Activated CD4-positive, alpha-beta T cell treated with anti-CD3 and anti-CD28 coated beads, Interleukin-2, amount 50 U/mL, for 48 hours (primary cell): Measurements from ENCODE around the gene ATP5MC3.
"Not testable (repeated sequence)": the region's sequence is repeated elsewhere in the genome, so short reads cannot be mapped to it uniquely, and the experiment has no call there.

Experiments used
- DNase-seq, 2 experiments: peaks; one replicate each; pipeline ENCODE4 v3.0.0-alpha.2; 2020

ATP5MC3 gene

DNA sequence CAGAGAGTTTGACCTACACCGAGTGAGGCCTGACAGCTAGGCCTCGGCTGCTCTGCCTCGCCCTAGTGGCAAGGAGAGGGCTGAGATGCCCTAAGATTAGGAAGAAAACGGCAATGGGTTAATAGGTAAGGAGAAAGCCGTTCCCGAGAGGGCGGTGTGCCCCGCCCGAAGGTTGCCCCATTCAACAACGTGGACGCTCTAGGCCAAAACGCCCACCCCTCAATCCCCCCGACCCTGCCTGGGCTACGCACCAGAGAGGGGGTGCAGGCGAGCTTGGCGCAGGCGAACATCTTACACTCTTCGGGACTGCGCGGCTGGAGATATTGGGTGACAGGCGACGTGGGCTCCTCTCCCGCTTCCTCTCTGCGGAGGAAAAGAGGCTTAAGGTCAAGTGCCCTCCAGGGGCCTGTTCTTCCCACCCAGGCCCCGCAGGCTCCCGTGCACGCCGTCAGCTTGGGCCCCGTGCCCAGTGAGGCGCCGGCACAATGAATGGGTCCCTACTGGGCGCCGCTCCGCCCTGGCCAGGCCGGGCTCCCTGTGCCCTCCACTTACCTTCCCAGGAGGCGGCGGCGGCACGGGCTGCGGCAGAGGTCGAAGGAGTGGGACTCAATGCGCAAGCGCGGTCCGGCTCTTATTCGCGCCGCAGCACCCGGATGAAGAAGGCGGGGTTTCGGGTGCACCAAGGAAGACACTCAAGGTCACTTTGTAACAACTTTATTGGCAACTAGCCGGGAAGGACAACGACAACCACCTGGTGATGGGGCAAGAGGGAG is at the start of gene ATP5MC3:
ATP5MC3 (minus strand) TSS at position 607 of the 773 bp plus-strand sequence; CDS start at position 290, 317 bp downstream.
- peak; percentile 91 to 93 for DNase-seq

DNA sequence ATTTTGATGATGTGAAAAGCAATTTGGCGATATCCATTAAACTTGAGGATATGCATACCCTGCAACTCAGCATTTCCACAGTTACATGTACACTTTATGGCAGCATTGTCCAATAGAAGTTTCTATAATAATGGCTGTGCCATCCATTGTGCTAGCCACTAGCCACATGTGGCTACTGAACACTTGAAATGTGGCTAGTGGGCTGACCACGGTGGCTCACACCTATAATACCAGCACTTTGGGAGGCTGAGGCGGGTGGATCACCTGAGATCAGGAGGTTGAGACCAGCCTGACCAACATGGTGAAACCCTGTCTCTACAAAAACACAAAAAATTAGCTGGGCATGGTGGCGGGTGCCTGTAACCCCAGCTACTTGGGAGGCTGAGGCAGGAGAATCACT is 47.1 kb upstream of the ATP5MC3 start:
- not testable (repeated sequence) for DNase-seq

DNA sequence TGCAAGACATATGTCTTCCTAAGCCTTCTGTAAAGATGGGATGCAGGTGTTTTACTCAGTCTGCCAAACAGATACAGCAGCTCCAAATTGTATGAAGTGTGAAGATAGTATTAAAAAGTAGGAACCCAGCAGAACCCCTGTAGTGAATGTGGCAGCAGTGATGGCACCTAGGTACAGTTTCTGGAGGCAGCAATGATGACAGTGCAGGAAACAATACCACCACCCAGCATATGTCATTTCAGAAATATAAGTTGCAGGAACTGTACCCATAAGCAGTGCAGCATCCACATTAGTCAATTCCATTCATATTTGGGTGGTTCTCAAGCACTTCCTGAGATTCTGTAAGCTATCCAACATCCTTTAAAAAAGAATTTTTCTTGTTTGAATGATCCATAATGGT is 46.7 kb upstream of the ATP5MC3 start:
- no peak for DNase-seq

GRCh38 chr2:175227393-175227792 is 45.9 kb upstream of the ATP5MC3 start:
- no peak for DNase-seq

DNA sequence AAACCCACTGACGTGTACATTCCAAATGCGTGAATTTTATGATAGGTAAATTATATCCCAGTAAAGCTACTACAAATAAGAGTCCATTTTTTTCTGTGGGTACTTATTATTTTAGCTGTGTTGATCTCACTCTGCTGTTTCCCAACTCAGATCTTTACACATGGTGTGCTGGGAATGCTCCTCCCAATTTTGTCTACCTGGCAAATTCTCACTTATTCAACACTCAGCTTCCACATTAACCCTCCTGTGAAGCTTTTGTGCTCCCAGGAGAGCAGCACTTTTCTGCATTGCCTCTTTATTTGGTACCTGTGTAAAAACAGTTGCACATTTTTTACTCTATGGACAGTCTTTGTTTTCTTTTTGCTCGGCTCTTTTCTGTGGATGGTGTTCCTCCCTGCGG is 38.6 kb upstream of the ATP5MC3 start:
- no peak for DNase-seq

DNA sequence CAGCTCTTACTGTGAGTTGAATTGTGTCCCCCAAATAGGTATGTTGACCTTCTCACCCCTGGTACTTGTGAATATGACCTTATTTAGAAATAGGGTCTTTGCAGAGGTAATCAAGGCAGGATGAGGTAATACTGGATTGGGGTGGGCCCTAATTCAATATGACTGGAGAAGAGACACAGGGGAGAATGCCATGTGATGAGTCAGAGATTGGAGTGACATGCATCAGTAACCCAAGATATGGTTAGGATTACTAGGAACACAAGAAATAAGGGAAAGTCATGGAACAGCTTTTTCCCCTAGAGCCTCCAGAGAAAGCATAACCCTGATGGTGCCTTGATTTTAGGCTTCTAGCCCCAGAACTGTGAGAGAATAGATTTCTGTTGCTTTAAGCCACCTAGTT is 37.0 kb upstream of the ATP5MC3 start:
- DNase-seq = no peak

- no peak for DNase-seq
These were observed 26.4 kb upstream of the ATP5MC3 start for GRCh38 chr2:175207741-175208438.

DNA sequence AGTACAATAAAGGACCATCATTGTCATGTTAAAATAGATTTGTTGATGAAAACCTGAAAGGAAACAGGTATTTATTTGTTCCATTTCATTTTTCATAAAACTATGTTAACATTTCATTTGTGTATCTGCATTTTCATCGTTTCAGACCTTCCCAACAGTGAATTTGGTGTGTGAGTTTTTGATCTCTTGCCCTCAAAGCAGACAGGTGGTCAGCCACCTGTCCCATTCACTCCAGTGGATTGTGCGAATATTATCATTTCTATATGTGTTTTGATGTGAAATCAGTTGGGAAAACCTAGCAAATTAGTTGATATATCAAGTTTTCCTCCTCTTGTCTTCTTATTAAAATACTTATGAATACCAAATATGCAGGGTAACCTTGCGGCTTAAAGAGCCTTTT is 25.4 kb upstream of the ATP5MC3 start:
- no peak for DNase-seq

DNA sequence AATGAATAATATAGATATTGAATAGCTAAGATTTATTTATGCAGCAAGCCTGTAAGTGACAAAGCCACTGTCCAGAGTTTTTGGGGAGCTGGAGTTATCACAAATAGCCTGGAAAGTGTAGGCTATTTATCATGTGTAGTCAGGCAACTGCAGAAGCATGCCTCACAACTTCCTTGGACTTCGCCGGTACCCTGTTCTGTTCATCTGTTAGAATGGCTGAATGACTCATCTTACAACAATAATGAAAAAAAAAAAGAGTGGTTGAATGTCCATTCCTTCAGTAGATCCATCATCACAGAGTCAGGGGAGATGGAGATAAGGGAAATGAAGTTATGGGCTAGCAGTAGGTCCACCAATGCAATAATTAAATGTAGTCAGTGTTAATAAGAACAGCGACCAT is 24.0 kb upstream of the ATP5MC3 start:
- no peak for DNase-seq

DNA sequence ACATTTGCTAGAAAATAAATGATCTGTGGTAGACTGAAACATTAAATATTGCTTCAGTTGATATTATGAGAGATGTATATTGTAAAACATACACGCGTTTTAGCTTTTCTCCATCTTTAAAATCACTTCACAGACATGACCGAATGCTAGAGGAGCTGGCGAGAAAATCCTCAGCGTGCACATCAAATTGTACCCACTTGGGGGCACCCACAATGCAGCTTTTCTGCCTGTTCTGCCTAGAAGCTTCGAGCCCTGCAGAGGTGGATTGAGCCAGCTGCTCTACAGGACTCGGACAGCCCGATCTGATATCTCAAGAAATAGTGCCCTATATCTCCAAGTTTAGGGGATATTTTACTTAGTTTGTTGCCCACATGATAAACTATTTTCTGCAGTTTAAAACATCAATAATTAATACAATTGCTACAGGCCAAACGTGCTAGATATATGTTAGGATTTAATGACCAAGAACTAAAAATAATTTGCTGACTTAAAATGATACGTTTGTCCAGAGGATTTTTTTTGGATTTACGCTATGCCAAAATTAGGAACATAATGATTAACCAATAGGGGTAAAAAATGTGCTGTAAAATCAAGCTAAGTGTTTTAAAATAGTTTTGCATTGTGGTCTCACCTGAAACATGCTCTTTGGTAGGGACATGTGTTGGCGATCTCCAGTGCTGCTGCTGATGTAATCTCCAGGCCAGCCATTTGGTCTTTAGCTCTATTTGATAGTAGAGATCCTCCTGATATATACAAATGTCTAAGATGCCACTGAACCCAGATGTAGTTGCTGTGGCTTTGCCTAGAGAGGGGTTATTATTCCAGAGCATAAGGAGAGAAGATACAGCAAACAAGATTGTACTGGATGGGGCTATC is 22.3 kb upstream of the ATP5MC3 start:
- peak; percentile 52 to 65 for DNase-seq

GRCh38 chr2:175195012-175195411 is 13.5 kb upstream of the ATP5MC3 start:
- DNase-seq = no peak

GRCh38 chr2:175188761-175189160 is 7.3 kb upstream of the ATP5MC3 start:
- DNase-seq = no peak

DNA sequence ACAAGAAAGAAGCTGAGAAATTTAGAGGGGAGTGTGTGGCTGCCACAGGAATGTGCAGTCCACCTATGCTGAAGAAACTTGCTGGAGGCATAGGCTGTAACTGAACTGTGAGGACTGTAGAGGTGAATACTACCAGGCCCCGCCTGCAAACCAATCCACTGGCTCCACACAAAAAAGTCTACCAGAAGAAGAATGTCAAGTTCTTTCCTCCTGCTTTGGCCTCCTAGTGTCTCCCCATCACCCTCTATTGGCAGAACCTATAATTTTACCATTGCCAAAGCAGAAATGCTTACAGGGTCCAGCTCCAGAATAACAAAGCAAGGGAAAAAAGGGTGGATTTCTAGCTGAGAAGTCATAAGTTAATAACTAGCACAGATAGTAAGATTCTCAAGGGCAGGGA is 5.9 kb upstream of the ATP5MC3 start:
- DNase-seq = no peak

- no peak for DNase-seq
These were observed 2.2 kb upstream of the ATP5MC3 start for GRCh38 chr2:175183674-175184073.

DNA sequence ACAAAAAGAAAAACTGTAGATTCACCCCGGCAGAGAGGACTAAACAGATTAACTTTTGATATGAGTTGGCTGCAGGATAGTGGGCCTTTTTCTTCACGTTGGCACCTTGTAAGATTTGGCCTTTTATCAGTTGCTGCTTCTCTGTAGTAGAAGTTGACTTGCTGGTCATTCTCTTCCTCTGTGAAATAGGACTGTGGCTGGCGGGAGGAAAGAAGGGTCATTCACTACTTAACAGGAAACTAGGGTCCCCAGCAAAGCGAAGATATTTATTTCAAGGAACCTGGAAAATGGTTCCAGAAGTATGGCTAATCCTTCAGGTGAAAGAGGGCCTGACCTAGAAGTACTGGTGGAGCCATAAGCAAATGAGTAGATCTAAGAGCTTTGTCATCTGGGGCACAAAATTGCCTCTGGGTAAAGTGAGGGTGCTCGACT is 383 bp upstream of the ATP5MC3 start:
- no peak for DNase-seq

- DNase-seq = peak; percentile 63 to 72
These were observed 808 bp downstream of the ATP5MC3 start for GRCh38 chr2:175180701-175181103.

GRCh38 chr2:175176624-175177023 is 4.9 kb downstream of the ATP5MC3 start:
- no peak for DNase-seq

- DNase-seq = no peak
These were observed 5.6 kb downstream of the ATP5MC3 start for GRCh38 chr2:175175896-175176295.

DNA sequence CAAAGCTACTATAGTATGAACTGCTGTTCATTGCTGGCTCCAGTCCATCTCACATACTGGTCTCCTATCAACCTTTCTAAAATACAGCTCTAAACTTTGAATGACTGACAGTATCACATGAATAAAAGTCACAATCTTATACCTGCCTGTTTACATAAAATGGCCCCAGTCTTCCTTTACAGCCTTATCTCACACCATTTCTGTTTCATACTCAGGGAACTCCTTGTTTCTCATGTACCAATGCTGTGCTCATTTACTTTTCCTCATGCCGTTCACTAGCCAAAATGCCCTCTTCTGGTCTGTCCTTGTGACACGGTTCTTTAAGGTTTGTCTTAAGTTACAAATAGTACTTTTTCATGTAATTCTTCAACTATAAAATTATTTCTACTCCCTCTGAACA is 6.2 kb downstream of the ATP5MC3 start:
- DNase-seq = no peak

- no peak for DNase-seq
These were observed 10.7 kb downstream of the ATP5MC3 start for GRCh38 chr2:175170659-175171304.

GRCh38 chr2:175169191-175169590 is 12.3 kb downstream of the ATP5MC3 start:
- DNase-seq = no peak

- no peak for DNase-seq
These were observed 13.0 kb downstream of the ATP5MC3 start for GRCh38 chr2:175168564-175168945.
